ENCODE measurements around the gene POLR3GL.

POLR3GL gene

DNA sequence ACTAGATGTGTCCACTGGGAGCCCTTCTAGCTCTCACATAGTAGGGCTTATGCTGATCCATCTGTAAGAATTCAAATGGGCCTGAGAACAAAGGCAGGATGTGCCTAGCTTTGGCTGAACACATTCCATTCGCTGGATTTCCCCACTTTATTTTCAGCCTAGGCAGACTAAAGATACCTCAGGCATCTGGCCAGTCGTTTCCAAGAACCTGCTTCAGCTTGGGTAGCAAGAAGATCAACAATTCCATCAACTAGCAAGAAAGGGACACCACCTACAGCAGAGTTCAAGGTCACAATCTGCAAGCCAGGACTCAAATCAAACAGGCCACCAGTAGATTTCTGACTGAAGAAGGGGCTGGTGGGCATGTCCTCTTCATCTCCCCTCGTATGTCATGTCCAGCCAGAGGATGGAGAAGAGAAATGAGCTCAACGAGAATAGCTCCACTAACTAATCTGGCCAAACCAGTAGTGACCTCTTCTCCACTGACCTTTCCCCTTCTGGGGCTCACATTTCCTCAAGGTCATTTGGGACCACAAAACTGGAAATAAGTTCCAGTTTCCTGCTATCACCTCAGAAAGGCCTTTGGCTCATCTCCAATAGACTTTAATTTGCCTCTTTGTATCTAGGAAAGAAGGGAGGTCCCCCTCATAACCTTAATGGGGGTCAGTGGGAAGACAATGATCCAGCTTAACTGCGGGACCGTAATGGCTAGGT lies 17.7 kb downstream of the POLR3GL start:
- TF ChIP-seq, protein P1, sequence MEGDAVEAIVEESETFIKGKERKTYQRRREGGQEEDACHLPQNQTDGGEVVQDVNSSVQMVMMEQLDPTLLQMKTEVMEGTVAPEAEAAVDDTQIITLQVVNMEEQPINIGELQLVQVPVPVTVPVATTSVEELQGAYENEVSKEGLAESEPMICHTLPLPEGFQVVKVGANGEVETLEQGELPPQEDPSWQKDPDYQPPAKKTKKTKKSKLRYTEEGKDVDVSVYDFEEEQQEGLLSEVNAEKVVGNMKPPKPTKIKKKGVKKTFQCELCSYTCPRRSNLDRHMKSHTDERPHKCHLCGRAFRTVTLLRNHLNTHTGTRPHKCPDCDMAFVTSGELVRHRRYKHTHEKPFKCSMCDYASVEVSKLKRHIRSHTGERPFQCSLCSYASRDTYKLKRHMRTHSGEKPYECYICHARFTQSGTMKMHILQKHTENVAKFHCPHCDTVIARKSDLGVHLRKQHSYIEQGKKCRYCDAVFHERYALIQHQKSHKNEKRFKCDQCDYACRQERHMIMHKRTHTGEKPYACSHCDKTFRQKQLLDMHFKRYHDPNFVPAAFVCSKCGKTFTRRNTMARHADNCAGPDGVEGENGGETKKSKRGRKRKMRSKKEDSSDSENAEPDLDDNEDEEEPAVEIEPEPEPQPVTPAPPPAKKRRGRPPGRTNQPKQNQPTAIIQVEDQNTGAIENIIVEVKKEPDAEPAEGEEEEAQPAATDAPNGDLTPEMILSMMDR (IDR thresholded peaks at IDR 0.05; ENCODE audit: insufficient read depth, low read length, missing control alignments): no peak
- H3K4me3 ChIP-seq (ENCODE audit: low read depth, low read length): no peak overlapping the region
- DNase-seq (ENCODE audit: low read depth, low spot score): no peak
- ChIA-PET POLR2A (no interaction called here), CTCF (interaction anchor here (0.7 to 24.4 kb wide), 3 partner anchors 29 to 90 kb away, joined by 3 to 787 read pairs (median 5); partner anchors contain the start of gene HJV)

DNA sequence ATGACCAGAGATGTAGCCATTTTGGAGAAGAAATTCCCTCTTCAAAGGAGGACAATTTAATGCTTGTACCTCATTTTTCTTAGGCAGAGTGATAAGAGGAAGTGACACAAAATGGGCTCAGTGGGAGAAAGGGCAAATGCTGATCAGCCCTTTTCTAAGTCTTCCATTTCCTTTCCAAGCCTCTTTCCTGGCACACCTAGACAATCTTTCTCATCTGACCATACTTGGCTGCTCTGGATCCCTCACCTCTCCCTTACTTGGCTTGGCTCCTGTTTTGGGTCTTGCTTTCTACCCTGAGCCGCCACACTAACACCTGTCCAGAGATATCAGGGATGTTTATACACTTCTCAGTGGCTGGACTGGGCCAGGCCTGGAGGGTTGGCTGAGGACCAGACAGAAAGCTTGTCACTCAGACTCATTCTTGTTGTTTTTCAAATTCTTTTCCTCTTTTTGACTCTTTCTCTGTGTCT lies 18.8 kb downstream of the POLR3GL start:
- POLR2A ChIA-PET: no interaction called here
- no peak overlapping the region for H3K4me3 ChIP-seq (ENCODE audit: low read depth, low read length)
- CTCF ChIA-PET: interaction anchor here (0.7 to 24.4 kb wide), 3 partner anchors 28 to 92 kb away, joined by 3 to 787 read pairs (median 5); partner anchors contain the start of gene HJV
- TF ChIP-seq, protein P1 (IDR thresholded peaks at IDR 0.05; ENCODE audit: insufficient read depth, low read length, missing control alignments): no peak
- DNase-seq (ENCODE audit: low read depth, low spot score): no peak

DNA sequence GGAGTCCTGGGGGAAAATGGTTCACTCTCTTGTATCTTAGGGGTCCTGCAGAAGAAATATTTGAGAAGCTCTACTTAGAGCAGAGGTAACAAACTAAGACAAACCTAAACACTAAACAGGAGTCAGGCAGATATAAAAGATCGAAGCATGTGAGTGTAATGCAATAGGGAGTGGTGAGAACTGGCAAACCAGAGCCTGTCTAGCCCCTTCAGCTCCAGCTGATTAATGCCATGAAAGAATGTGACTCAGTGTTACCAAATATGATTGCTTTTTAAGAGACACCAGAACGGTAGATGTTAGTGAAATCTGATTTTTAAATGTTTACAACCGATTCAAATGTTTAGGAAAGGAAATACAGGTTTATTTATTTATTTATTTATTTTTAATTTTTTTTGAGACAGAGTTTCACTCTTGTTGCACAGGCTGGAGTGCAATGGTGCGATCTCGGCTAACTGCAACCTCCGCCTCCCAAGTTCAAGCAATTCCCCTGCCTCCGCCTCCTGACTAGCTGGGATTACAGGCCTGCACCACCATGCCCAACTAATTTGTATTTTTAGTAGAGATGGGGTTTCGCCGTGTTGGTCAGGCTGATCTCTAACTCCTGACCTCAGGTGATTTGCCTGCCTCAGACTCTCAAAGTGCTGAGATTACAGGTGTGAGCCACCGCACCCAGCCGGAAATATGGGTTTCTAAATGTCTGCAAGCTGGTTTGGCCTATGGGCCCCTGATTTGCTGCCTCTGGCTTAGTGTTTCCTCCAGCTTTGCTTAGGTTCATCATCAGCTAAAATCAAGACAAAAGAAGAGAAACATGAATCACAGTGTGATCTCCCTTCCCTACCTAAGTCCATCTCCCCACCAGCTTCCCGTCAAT lies 19.7 kb downstream of the POLR3GL start:
- POLR2A ChIA-PET: interaction anchor here (0.9 kb wide), 1 partner anchor 12 kb away, joined by 3 read pairs; the partner anchor contains the start of gene TXNIP
- H3K4me3 ChIP-seq (ENCODE audit: low read depth, low read length): no peak overlapping the region
- TF ChIP-seq, protein P1 (IDR thresholded peaks at IDR 0.05; ENCODE audit: insufficient read depth, low read length, missing control alignments): no peak
- DNase-seq (ENCODE audit: low read depth, low spot score): no peak
- CTCF ChIA-PET: interaction anchor here (0.6 to 24.4 kb wide), 3 partner anchors 12 to 48 kb away, joined by 3 to 787 read pairs (median 4); partner anchors contain the start of genes HJV and TXNIP

DNA sequence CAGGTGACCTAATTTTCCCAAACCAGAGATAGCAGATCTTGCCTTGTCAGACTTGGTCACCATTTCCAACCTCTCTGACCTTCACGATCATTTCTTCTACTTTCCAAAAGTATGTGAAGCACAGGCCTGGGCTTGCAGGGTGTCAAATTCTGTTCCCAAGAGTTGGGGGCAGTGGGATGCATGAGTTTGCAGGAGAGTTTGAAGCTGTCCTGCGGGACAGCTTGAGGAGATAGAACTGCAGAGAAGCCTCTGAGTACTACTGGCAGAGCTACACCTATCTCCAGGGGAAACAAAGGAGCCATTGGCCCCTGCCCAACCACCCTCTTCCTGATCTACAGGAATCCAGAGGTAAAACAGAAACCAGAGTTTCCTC lies 20.6 kb downstream of the POLR3GL start:
- TF ChIP-seq, protein P1 (IDR thresholded peaks at IDR 0.05; ENCODE audit: insufficient read depth, low read length, missing control alignments): no peak
- H3K4me3 ChIP-seq (ENCODE audit: low read depth, low read length): no peak overlapping the region
- POLR2A ChIA-PET: interaction anchor here (1.4 kb wide), 1 partner anchor 11 kb away, joined by 3 read pairs; no protein-coding TSS in a partner anchor
- no peak for DNase-seq (ENCODE audit: low read depth, low spot score)
- CTCF ChIA-PET: interaction anchor here (0.7 to 24.4 kb wide), 2 partner anchors 9 to 27 kb away, joined by 3 to 787 read pairs; partner anchors contain the start of gene HJV

DNA sequence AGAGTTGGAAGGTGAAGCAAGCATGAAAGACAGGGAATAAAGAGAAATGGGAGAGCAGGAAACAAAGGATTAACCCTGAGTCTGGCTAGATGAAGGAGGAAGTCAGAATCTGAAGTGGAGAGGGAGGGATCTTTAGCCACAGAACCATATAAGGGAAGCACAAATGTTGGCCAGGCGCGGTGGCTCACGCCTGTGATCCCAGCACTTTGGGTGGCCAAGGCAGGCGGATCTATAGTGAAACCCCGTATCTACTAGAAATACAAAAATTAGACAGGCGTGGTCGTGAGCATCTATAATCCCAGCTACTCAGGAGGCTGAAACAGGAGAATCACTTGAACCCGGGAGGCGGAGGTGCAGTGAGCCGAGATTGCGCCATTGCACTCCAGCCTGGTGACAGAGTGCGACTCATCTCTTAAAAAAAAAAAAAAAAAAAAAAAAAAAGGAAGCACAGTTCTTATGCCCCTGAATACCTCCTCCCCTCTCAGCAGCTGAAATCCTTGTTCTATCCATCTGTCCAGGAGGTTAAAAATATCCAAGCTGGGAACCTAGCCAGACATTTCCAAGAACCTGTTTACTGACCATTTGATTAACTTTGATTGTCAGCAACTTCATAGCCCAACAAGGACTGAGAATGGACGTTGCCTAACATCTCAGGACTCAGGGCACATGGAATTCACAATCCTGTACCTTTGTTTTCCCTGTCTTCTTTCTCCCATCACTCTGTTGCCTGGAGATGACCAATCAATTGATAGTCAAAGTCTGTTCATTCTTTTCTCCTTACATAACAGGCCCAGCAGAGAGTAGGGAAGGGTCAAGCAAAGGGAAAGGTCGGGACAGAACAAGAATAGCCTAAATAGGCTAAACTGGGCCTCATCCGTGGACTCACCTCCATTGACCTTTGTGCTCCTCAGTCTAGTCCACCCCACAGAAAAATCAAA lies 21.3 kb downstream of the POLR3GL start:
- TF ChIP-seq, protein P1 (IDR thresholded peaks at IDR 0.05; ENCODE audit: insufficient read depth, low read length, missing control alignments): no peak
- no peak overlapping the region for H3K4me3 ChIP-seq (ENCODE audit: low read depth, low read length)
- ChIA-PET CTCF (interaction anchor here (0.7 to 24.4 kb wide), 3 partner anchors 8 to 26 kb away, joined by 3 to 787 read pairs (median 155); partner anchors contain the start of gene HJV), POLR2A (interaction anchor here (1.4 kb wide), 1 partner anchor 10 kb away, joined by 3 read pairs; no protein-coding TSS in a partner anchor)
- DNase-seq (ENCODE audit: low read depth, low spot score): no peak
